Neuronal stem cell (in vitro differentiated cells): ENCODE results near the gene TMEM132E.
A peak's percentile ranks its signal among the peaks of the same experiment; 100 is the strongest.

Experiments
- DNase-seq: peaks from one replicate; pipeline ENCODE4 v3.0.0-alpha.2; 2013; ENCODE audit warnings: low spot score
- H2AFZ ChIP-seq: one replicate; pipeline ENCODE4 v1.6.1; 2013; ENCODE audit warnings: mild to moderate bottlenecking, low read length, inconsistent platforms
- H2AK5ac ChIP-seq: 2 replicates; pipeline ENCODE4 v1.6.1; 2013; ENCODE audit warnings: low read depth, mild to moderate bottlenecking, inconsistent platforms, low read length, moderate library complexity, mixed read lengths
- H2BK120ac ChIP-seq: 2 replicates; pipeline ENCODE4 v1.6.1; 2013; ENCODE audit warnings: low read depth, mild to moderate bottlenecking, inconsistent platforms, low read length, moderate library complexity, mixed read lengths
- H2BK12ac ChIP-seq: one replicate; pipeline ENCODE4 v1.6.1; 2013; ENCODE audit warnings: low read length, inconsistent platforms
- H2BK15ac ChIP-seq: 2 replicates; pipeline ENCODE4 v1.6.1; 2013; ENCODE audit warnings: mild to moderate bottlenecking, low read length, inconsistent platforms, mixed read lengths
- H2BK5ac ChIP-seq: one replicate; pipeline ENCODE4 v1.6.1; 2013; ENCODE audit warnings: inconsistent platforms, mild to moderate bottlenecking, low read length, moderate library complexity
- H3K14ac ChIP-seq: one replicate; pipeline ENCODE4 v1.6.1; 2013; ENCODE audit warnings: low read length, inconsistent platforms
- H3K18ac ChIP-seq: 2 replicates; pipeline ENCODE4 v1.6.1; 2013; ENCODE audit warnings: low read length, inconsistent platforms
- H3K23ac ChIP-seq: 2 replicates; pipeline ENCODE4 v1.6.1; 2013; ENCODE audit warnings: low read depth, mild to moderate bottlenecking, mixed read lengths, low read length, inconsistent platforms; ENCODE audit not compliant: poor library complexity
- H3K27ac ChIP-seq: replicated peaks from 3 replicates; pipeline ENCODE4 v1.5.1; 2013; ENCODE audit warnings: low read length, inconsistent platforms
- H3K27me3 ChIP-seq, 3 experiments: 2 replicates each; pipeline ENCODE4 v1.6.1; 2013; ENCODE audit warnings: low read length in 3 of 3, mild to moderate bottlenecking in 2 of 3, inconsistent platforms in 1 of 3, low read depth in 1 of 3, mixed read lengths in 1 of 3, moderate library complexity in 1 of 3; ENCODE audit not compliant: control insufficient read depth in 3 of 3, insufficient read depth in 3 of 3
- H3K36me3 ChIP-seq, 2 donors: replicated peaks in 1 of 2; 2 replicates each; pipeline ENCODE4 v1.6.1; 2013; ENCODE audit warnings: low read length in 2 of 2; ENCODE audit not compliant: control insufficient read depth in 2 of 2, insufficient read depth in 2 of 2
- H3K4ac ChIP-seq: 2 replicates; pipeline ENCODE4 v1.6.1; 2013; ENCODE audit warnings: inconsistent platforms, mild to moderate bottlenecking, low read length, moderate library complexity
- H3K4me1 ChIP-seq, 2 donors: 1 replicate in 1 of 2; 2 replicates in 1 of 2; pipeline ENCODE4 v1.6.1; 2013; ENCODE audit warnings: low read length in 2 of 2, low read depth in 1 of 2; ENCODE audit not compliant: control insufficient read depth in 2 of 2, insufficient read depth in 1 of 2
- H3K4me2 ChIP-seq: one replicate; pipeline ENCODE4 v1.6.1; 2013; ENCODE audit warnings: mild to moderate bottlenecking, low read length, inconsistent platforms; ENCODE audit not compliant: insufficient read depth, poor library complexity, severe bottlenecking
- H3K4me3 ChIP-seq, 2 donors: 2 replicates each; pipeline ENCODE4 v1.5.1; 2013; ENCODE audit warnings: low read length in 2 of 2, mild to moderate bottlenecking in 2 of 2, inconsistent platforms in 1 of 2, moderate library complexity in 1 of 2
- H3K79me1 ChIP-seq: one replicate; pipeline ENCODE4 v1.6.1; 2013; ENCODE audit warnings: low read depth, mild to moderate bottlenecking, inconsistent platforms, low read length, moderate library complexity
- H3K9ac ChIP-seq: one replicate; pipeline ENCODE4 v1.6.1; 2013; ENCODE audit warnings: mild to moderate bottlenecking, low read depth, low read length, inconsistent platforms; ENCODE audit not compliant: poor library complexity
- H3K9me3 ChIP-seq, 2 donors: replicated peaks in 1 of 2; 2 replicates each; pipeline versions ENCODE3 to v1.6.1; 2013; ENCODE audit warnings: low read length in 2 of 2, mild to moderate bottlenecking in 2 of 2, inconsistent platforms in 1 of 2, low read depth in 1 of 2, mixed read lengths in 1 of 2, moderate library complexity in 1 of 2; ENCODE audit not compliant: control insufficient read depth in 2 of 2, insufficient read depth in 1 of 2
- H4K8ac ChIP-seq: one replicate; pipeline ENCODE4 v1.6.1; 2013; ENCODE audit warnings: low read depth, mild to moderate bottlenecking, inconsistent platforms, low read length, moderate library complexity
- H4K91ac ChIP-seq: one replicate; pipeline ENCODE4 v1.6.1; 2013; ENCODE audit warnings: low read length, low read depth, mild to moderate bottlenecking, inconsistent platforms; ENCODE audit not compliant: poor library complexity
- WGBS, 2 donors: extraction: QIAGEN DNeasy Blood & Tissue Kit; methylation state at CpG; one replicate each; pipeline ENCODE4 v1.1.7; 2013; ENCODE audit warnings: missing lambda C conversion rate in 2 of 2, mixed read lengths in 1 of 2; ENCODE audit not compliant: insufficient read length in 2 of 2, insufficient replicate concordance in 1 of 2; ENCODE audit errors: extremely low coverage in 2 of 2; 5-methylcytosine and 5-hydroxymethylcytosine counted together

TMEM132E gene

GRCh38 chr17:34673995-34674890 is 94.9 kb downstream of the TMEM132E start:
- Histone ChIP-seq H3K9ac (no peak overlapping the region), H3K27me3 (peaks cover 0 to 8% (median 0%) of the 10 kb centered on the region in 3 experiments), H4K8ac (no peak overlapping the region), H2BK15ac (no peak overlapping the region), H3K23ac (no peak overlapping the region), H2AK5ac (no peak overlapping the region), H3K18ac (no peak overlapping the region), H2AFZ (no peak overlapping the region), H2BK120ac (no peak overlapping the region), H3K4me2 (no peak overlapping the region), H3K36me3 (no peaks in the 10 kb centered on the region), H2BK12ac (no peak overlapping the region), H3K14ac (no peak overlapping the region), H2BK5ac (no peak overlapping the region), H3K9me3 (no peaks in the 10 kb centered on the region), H4K91ac (no peak overlapping the region), H3K4me3 (no peak overlapping the region), H3K79me1 (no peaks in the 10 kb centered on the region), H3K27ac (no peak overlapping the region), H3K4ac (no peak overlapping the region), H3K4me1 (peaks cover 0 to 3% of the 10 kb centered on the region in 2 donors)
- no peak for DNase-seq
- WGBS, 2 donors: no CpG with 5 or more reads among the region's 7 CpGs

- no peak overlapping the region for H3K23ac ChIP-seq
- no peaks in the 10 kb centered on the region for H3K36me3 ChIP-seq
- no peak overlapping the region for H4K8ac ChIP-seq
- H4K91ac ChIP-seq: no peak overlapping the region
- no peaks in the 10 kb centered on the region for H3K79me1 ChIP-seq
- H3K4ac ChIP-seq: no peak overlapping the region
- no peak overlapping the region for H2BK5ac ChIP-seq
- no peak overlapping the region for H2BK15ac ChIP-seq
- H2BK12ac ChIP-seq: no peak overlapping the region
- no peak overlapping the region for H3K4me3 ChIP-seq
- H3K9ac ChIP-seq: no peak overlapping the region
- no peak overlapping the region for H3K14ac ChIP-seq
- no peak overlapping the region for H3K18ac ChIP-seq
- no peak for DNase-seq
- H2AFZ ChIP-seq: no peak overlapping the region
- no peak overlapping the region for H3K4me2 ChIP-seq
- H3K9me3 ChIP-seq: no peaks in the 10 kb centered on the region
- peaks cover 0 to 3% of the 10 kb centered on the region in 2 donors for H3K4me1 ChIP-seq
- no peak overlapping the region for H3K27ac ChIP-seq
- H3K27me3 ChIP-seq: peaks cover 0 to 4% (median 0%) of the 10 kb centered on the region in 3 experiments
- H2AK5ac ChIP-seq: no peak overlapping the region
- H2BK120ac ChIP-seq: no peak overlapping the region
Measured at GRCh38 chr17:34675143-34675542, 95.8 kb downstream of the TMEM132E start.

GRCh38 chr17:34675605-34676004 is 96.2 kb downstream of the TMEM132E start:
- peaks cover 0 to 4% (median 0%) of the 10 kb centered on the region in 3 experiments for H3K27me3 ChIP-seq
- no peak overlapping the region for H4K91ac ChIP-seq
- H3K4ac ChIP-seq: no peak overlapping the region
- H3K4me3 ChIP-seq: no peak overlapping the region
- no peak overlapping the region for H2AFZ ChIP-seq
- no peaks in the 10 kb centered on the region for H3K79me1 ChIP-seq
- no peak overlapping the region for H2BK120ac ChIP-seq
- no peak overlapping the region for H2BK5ac ChIP-seq
- peak overlapping the region; percentile 28 for H2AK5ac ChIP-seq
- H3K14ac ChIP-seq: no peak overlapping the region
- peaks cover 0 to 3% of the 10 kb centered on the region in 2 donors for H3K4me1 ChIP-seq
- no peak overlapping the region for H2BK12ac ChIP-seq
- no peak overlapping the region for H2BK15ac ChIP-seq
- H4K8ac ChIP-seq: no peak overlapping the region
- no peak overlapping the region for H3K9ac ChIP-seq
- H3K9me3 ChIP-seq: no peaks in the 10 kb centered on the region
- no CpG with 5 or more reads among the region's 2 CpGs for WGBS, 2 donors
- H3K18ac ChIP-seq: no peak overlapping the region
- no peaks in the 10 kb centered on the region for H3K36me3 ChIP-seq
- H3K23ac ChIP-seq: no peak overlapping the region
- H3K4me2 ChIP-seq: no peak overlapping the region
- H3K27ac ChIP-seq: no peak overlapping the region
- DNase-seq: no peak

- Histone ChIP-seq H3K9me3 (no peaks in the 10 kb centered on the region), H3K4me2 (no peak overlapping the region), H2AFZ (no peak overlapping the region), H3K27ac (no peak overlapping the region), H3K79me1 (no peaks in the 10 kb centered on the region), H2BK5ac (no peak overlapping the region), H3K4ac (no peak overlapping the region), H4K8ac (no peak overlapping the region), H3K27me3 (no peaks in the 10 kb centered on the region), H3K4me1 (peaks cover 0 to 3% of the 10 kb centered on the region in 2 donors), H2BK120ac (no peak overlapping the region), H4K91ac (no peak overlapping the region), H2BK12ac (no peak overlapping the region), H3K4me3 (no peak overlapping the region), H3K9ac (no peak overlapping the region), H2BK15ac (no peak overlapping the region), H3K36me3 (no peaks in the 10 kb centered on the region), H3K18ac (no peak overlapping the region), H3K14ac (no peak overlapping the region), H3K23ac (no peak overlapping the region), H2AK5ac (no peak overlapping the region)
- DNase-seq: no peak
- no CpG with 5 or more reads among the region's 1 CpG for WGBS, 2 donors
Measured at GRCh38 chr17:34680151-34680550, 100.8 kb downstream of the TMEM132E start.
